Osteoblast (primary cell): Measurements from ENCODE around the gene IVL. TPM values are rescaled to one million over a fixed set of nuclear protein-coding genes. Genes with fewer than 3 reads are reported as not detected.

ENCODE experiments used
- DNase-seq: peaks from one replicate; pipeline ENCODE4 v3.0.0; 2011; ENCODE audit warnings: low spot score, mixed read lengths; ENCODE audit not compliant: insufficient read length; ENCODE audit errors: missing footprints
- H2AFZ ChIP-seq: 2 replicates; pipeline ENCODE4 v1.6.0; 2011; ENCODE audit warnings: mild to moderate bottlenecking, low read length
- H3K27ac ChIP-seq: 2 replicates; pipeline ENCODE4 v1.5.1; 2011; ENCODE audit warnings: mild to moderate bottlenecking, low read depth, low read length, moderate library complexity
- H3K27me3 ChIP-seq: 2 replicates; pipeline ENCODE4 v1.6.0; 2012; ENCODE audit warnings: mild to moderate bottlenecking, control low read depth, inconsistent platforms, low read length, moderate library complexity; ENCODE audit not compliant: insufficient read depth
- H3K36me3 ChIP-seq: 2 replicates; pipeline ENCODE4 v1.5.1; 2011; ENCODE audit warnings: mild to moderate bottlenecking, low read length, control low read depth, moderate library complexity; ENCODE audit not compliant: insufficient read depth
- H3K4me1 ChIP-seq: 2 replicates; pipeline ENCODE4 v1.5.1; 2011; ENCODE audit warnings: mild to moderate bottlenecking, low read length, control low read depth, moderate library complexity; ENCODE audit not compliant: insufficient read depth
- H3K4me2 ChIP-seq: 2 replicates; pipeline ENCODE4 v1.6.0; 2011; ENCODE audit warnings: mild to moderate bottlenecking, low read length; ENCODE audit not compliant: insufficient read depth
- H3K4me3 ChIP-seq: fragments of 200-600 bp; sonication (generic); 3 replicates; pipeline ENCODE4 v1.5.1; 2012; ENCODE audit warnings: mild to moderate bottlenecking, low read length, inconsistent platforms; ENCODE audit not compliant: insufficient read depth
- H3K79me2 ChIP-seq: 2 replicates; pipeline ENCODE4 v1.6.0; 2012; ENCODE audit warnings: mild to moderate bottlenecking, low read length, control low read depth, inconsistent platforms; ENCODE audit not compliant: insufficient read depth
- H3K9me3 ChIP-seq: 2 replicates; pipeline ENCODE4 v1.5.1; 2011; ENCODE audit warnings: low read depth, low read length, control low read depth
- H4K20me1 ChIP-seq: 2 replicates; pipeline ENCODE4 v1.6.0; 2012; ENCODE audit warnings: mild to moderate bottlenecking, low read length, control low read depth; ENCODE audit not compliant: insufficient read depth
- total RNA-seq: library from RNA; depleted of rRNA; stranded (reverse); fragments of >200 nt; gene quantifications from 2 replicates; pipeline ENCODE4 v1.2.3, GENCODE V29; 2012
- TF ChIP-seq, protein P1 (sequence below): IDR thresholded peaks from 2 replicates; pipeline ENCODE4 v1.5.1; 2011; ENCODE audit warnings: mild to moderate bottlenecking, low read depth, low read length, moderate library complexity; ENCODE audit errors: extremely low read depth

IVL gene
- total RNA-seq, 1 donor = not detected

DNA sequence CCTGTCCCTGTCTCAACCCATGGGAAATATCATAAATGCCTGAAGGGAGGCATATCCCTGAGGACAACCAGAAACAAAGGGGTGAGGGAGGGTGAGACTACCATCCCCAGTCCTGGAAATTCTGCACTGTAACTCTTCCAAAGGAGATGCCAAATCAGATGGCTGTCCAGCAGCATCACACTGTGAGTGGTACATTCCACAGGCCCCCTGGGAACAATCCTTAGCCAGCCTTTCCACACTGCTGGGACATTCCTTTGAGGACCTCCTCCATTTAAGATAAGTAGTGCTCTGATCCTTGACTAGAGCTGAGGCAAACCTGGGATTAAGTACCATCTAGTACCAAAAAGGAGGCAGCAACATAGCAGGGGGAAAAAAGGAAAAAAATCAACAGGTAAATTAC is 10.7 kb downstream of the IVL start:
- Histone ChIP-seq H3K27ac (no peak overlapping the region), H3K9me3 (no peaks in the 10 kb centered on the region), H3K4me1 (no peaks in the 10 kb centered on the region), H3K4me2 (no peak overlapping the region), H4K20me1 (no peaks in the 10 kb centered on the region), H3K36me3 (no peaks in the 10 kb centered on the region), H3K27me3 (no peaks in the 10 kb centered on the region), H2AFZ (no peak overlapping the region), H3K4me3 (no peak overlapping the region), H3K79me2 (no peaks in the 10 kb centered on the region)
- TF ChIP-seq, protein P1, sequence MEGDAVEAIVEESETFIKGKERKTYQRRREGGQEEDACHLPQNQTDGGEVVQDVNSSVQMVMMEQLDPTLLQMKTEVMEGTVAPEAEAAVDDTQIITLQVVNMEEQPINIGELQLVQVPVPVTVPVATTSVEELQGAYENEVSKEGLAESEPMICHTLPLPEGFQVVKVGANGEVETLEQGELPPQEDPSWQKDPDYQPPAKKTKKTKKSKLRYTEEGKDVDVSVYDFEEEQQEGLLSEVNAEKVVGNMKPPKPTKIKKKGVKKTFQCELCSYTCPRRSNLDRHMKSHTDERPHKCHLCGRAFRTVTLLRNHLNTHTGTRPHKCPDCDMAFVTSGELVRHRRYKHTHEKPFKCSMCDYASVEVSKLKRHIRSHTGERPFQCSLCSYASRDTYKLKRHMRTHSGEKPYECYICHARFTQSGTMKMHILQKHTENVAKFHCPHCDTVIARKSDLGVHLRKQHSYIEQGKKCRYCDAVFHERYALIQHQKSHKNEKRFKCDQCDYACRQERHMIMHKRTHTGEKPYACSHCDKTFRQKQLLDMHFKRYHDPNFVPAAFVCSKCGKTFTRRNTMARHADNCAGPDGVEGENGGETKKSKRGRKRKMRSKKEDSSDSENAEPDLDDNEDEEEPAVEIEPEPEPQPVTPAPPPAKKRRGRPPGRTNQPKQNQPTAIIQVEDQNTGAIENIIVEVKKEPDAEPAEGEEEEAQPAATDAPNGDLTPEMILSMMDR = no peak
- no peak for DNase-seq

DNA sequence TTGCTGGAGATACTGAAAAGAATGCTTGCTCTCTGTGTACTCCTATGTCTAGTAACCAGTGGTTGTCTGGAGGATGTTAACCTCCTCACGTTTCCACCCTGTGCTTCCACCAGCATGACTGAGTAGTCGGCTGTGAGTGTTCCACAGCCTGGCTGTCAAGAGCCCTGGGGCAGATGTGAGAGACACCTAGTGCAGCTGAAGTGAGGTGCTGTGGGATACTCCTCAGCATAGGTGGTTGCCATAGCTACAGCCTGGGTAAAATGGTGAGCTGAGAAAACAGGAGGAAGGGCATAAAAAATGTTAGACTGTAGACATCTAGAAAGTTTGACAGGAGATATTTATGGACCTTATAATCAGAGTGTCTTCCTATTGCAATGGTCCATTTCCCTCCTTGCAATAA is 15.8 kb downstream of the IVL start:
- Histone ChIP-seq H3K79me2 (no peaks in the 10 kb centered on the region), H3K4me1 (no peaks in the 10 kb centered on the region), H3K27me3 (no peaks in the 10 kb centered on the region), H3K9me3 (no peaks in the 10 kb centered on the region), H3K4me3 (no peak overlapping the region), H3K4me2 (no peak overlapping the region), H4K20me1 (no peaks in the 10 kb centered on the region), H3K27ac (no peak overlapping the region), H3K36me3 (no peaks in the 10 kb centered on the region), H2AFZ (no peak overlapping the region)
- no peak for DNase-seq
- TF ChIP-seq, protein P1 = no peak

DNA sequence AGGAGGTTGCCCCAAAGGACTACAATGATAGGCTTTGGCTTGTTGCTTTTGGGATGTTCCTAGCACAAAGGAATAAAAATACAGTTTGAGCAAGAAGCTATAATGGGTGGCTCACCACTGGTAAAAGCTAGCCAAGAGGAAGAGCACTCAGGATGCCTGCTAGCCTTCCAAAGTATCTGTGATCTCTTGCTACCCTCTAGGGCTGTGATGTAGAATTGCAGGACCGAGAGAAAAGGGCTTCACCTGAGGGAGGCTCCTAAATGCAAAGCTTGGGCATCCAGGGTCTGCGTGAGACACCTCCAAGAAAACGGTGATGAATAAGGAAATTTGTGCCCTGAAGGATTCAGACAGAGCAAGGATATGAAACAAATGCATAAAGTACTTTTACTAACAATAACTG is 17.7 kb downstream of the IVL start:
- DNase-seq = no peak
- Histone ChIP-seq H3K27me3 (no peaks in the 10 kb centered on the region), H4K20me1 (no peaks in the 10 kb centered on the region), H3K4me3 (no peak overlapping the region), H3K4me2 (no peak overlapping the region), H3K4me1 (no peaks in the 10 kb centered on the region), H3K36me3 (no peaks in the 10 kb centered on the region), H2AFZ (no peak overlapping the region), H3K9me3 (no peaks in the 10 kb centered on the region), H3K79me2 (no peaks in the 10 kb centered on the region), H3K27ac (no peak overlapping the region)
- TF ChIP-seq, protein P1 = peak; percentile 75

DNA sequence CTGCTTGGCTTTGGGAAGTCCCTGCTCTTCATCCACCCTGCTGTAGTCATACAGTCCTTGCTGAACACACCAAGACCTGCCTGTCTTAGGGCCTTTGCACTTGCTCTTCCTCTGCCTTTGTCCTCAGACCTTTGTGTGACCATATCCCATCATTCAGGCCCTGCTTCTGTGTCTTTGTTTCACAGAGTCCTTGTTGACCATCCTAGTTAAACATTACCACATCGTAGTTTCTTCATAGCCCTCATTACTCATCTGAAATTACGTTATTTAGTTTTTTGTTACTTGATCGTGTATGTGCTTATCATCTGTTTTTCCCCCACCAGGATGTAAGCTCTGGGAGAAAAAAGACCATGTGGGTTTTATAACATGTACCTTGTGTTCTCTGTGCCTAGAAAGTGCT is 20.3 kb downstream of the IVL start:
- no peak for DNase-seq
- TF ChIP-seq, protein P1 = no peak
- no peaks in the 10 kb centered on the region for H4K20me1 ChIP-seq
- H3K27ac ChIP-seq = no peak overlapping the region
- H2AFZ ChIP-seq = no peak overlapping the region
- no peaks in the 10 kb centered on the region for H3K9me3 ChIP-seq
- H3K79me2 ChIP-seq = no peaks in the 10 kb centered on the region
- no peaks in the 10 kb centered on the region for H3K4me1 ChIP-seq
- no peaks in the 10 kb centered on the region for H3K27me3 ChIP-seq
- no peak overlapping the region for H3K4me3 ChIP-seq
- H3K4me2 ChIP-seq = no peak overlapping the region
- H3K36me3 ChIP-seq = no peaks in the 10 kb centered on the region
